AG04450 (cell line): Measurements from ENCODE around the gene ATG7. TPM values are rescaled to one million over a fixed set of nuclear protein-coding genes. Genes with fewer than 3 reads are reported as not detected.

Experiments used
- CTCF ChIA-PET: fragments of 300-600, 350-600 bp; formaldehyde crosslinking; extraction: SDS; loops from one replicate; lab custom pipeline; 2022; ENCODE audit warnings: antibody characterized with exemption, inconsistent platforms; lab: Charles Lee
- POLR2A ChIA-PET: fragments of 350-600 bp; formaldehyde crosslinking; extraction: SDS; loops from one replicate; lab custom pipeline; 2021; ENCODE audit warnings: antibody characterized with exemption, inconsistent platforms; lab: Yijun Ruan, JAX
- DNase-seq: peaks from one replicate; pipeline ENCODE4 v3.0.0-alpha.2; 2011; ENCODE audit warnings: low read depth, low spot score
- H3K27ac ChIP-seq: one replicate; pipeline ENCODE4 v1.5.1; 2012; ENCODE audit warnings: low read depth, low read length, control low read depth
- H3K27me3 ChIP-seq: one replicate; pipeline ENCODE4 v1.6.0; 2012; ENCODE audit warnings: low read length; ENCODE audit not compliant: control insufficient read depth, insufficient read depth
- H3K4me3 ChIP-seq: 2 replicates; pipeline ENCODE4 v1.5.1; 2011; ENCODE audit warnings: mild to moderate bottlenecking, low read depth, low read length, control low read depth
- H3K9me3 ChIP-seq: 2 replicates; pipeline ENCODE4 v1.5.1; 2012; ENCODE audit warnings: low read length; ENCODE audit not compliant: control insufficient read depth, insufficient read depth
- polyA plus RNA-seq: library from polyadenylated mRNA; depleted of rRNA; stranded (reverse); fragments of >200 nt; gene quantifications from 2 replicates; pipeline ENCODE4 v1.2.3, GENCODE V29; 2011
- TF ChIP-seq, protein P1 (sequence below): IDR thresholded peaks from 2 replicates; pipeline ENCODE4 v1.5.1; 2011; ENCODE audit warnings: low read depth, low read length, control low read depth, inconsistent platforms

The ATG7 gene
- polyA plus RNA-seq, 1 experiment: 51.7 TPM

DNA sequence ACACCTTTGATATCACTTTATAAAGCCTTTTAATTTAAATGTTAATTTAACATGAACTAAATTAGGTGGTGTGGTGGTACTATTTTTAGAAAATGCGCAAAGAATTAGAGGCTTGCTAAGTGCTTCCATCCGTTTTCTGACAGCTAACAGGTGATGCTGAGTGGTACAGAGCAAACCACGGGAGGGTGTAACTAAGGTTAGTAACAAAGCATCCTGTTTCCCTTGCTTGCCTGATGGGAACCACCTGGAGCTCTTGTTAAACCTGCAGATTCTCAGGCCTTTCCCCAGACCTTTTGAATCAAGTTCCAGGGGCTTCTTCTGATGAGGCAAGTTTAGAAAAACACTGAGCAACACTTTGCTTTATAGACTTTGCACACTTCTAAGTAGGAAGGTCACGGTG is 101.0 kb downstream of the ATG7 start:
- Histone ChIP-seq H3K27me3 (no peaks in the 10 kb centered on the region), H3K9me3 (no peaks in the 10 kb centered on the region), H3K27ac (no peak overlapping the region), H3K4me3 (no peak overlapping the region)
- TF ChIP-seq, protein P1, sequence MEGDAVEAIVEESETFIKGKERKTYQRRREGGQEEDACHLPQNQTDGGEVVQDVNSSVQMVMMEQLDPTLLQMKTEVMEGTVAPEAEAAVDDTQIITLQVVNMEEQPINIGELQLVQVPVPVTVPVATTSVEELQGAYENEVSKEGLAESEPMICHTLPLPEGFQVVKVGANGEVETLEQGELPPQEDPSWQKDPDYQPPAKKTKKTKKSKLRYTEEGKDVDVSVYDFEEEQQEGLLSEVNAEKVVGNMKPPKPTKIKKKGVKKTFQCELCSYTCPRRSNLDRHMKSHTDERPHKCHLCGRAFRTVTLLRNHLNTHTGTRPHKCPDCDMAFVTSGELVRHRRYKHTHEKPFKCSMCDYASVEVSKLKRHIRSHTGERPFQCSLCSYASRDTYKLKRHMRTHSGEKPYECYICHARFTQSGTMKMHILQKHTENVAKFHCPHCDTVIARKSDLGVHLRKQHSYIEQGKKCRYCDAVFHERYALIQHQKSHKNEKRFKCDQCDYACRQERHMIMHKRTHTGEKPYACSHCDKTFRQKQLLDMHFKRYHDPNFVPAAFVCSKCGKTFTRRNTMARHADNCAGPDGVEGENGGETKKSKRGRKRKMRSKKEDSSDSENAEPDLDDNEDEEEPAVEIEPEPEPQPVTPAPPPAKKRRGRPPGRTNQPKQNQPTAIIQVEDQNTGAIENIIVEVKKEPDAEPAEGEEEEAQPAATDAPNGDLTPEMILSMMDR: no peak
- no peak for DNase-seq
- CTCF ChIA-PET: interaction anchor here (1.1 kb wide), 2 partner anchors 271 to 615 kb away, joined by 3 read pairs; no protein-coding TSS in a partner anchor
- POLR2A ChIA-PET: interaction anchor here (0.7 kb wide), 1 partner anchor 56 kb away, joined by 4 read pairs; no protein-coding TSS in a partner anchor

DNA sequence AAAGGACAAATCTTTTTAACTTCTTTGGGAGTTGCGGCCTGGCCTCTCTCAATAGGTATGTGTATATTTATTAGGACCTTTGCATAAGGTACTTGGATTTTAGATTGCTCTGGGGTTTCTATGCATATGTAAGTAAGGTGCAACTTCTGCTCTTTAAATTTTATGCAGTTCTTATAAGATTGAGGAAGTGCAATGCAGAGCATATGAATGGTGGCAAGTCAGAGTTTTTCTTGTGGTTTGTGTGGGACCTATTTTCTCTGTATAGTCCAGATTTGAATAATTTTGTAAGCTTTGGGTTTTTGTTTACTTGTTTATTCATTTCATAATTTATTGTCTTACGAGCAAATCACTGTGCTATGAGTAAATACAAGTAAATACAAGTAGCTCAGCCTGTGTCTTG is 101.5 kb downstream of the ATG7 start:
- H3K27me3 ChIP-seq: no peaks in the 10 kb centered on the region
- no peaks in the 10 kb centered on the region for H3K9me3 ChIP-seq
- ChIA-PET POLR2A (no interaction called here), CTCF (interaction anchor here (0.6 to 1.1 kb wide), 2 partner anchors 92 to 270 kb away, joined by 3 read pairs; no protein-coding TSS in a partner anchor)
- TF ChIP-seq, protein P1: no peak
- H3K27ac ChIP-seq: no peak overlapping the region
- no peak for DNase-seq
- H3K4me3 ChIP-seq: no peak overlapping the region

DNA sequence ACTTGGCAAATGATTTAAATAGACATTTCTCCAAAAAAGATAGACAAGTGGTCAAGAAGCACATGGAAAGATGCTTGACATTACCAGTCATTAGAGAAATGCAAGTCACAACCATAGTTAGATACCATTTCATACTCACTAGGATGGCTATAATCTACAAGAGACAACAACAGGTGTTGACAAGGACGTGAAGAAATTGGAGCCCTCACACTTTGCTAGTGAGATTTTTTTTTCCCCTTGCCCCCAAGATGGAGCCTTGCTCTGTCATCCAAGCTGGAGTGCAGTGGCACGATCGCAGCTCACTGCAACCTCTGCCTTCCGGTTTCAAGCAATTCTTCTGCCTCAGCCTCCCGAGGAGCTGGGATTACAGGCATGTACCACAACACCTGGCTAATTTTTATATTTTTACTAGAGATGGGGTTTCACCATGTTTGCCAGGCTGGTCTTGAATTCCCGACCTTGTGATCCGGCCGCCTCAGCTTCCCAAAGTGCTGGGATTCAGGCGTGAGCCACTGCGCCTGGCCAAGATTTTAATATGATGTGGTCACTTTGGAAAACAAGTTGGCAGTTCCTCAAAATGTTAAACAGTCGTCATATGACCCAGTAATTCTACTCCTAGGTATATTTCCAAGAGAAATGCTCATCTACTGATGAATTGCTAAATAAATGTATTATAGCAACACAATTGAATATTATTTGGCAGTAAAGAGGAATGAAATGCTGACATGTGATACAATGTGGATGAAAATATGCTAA is 103.3 kb downstream of the ATG7 start:
- H3K27me3 ChIP-seq: no peaks in the 10 kb centered on the region
- H3K9me3 ChIP-seq: no peaks in the 10 kb centered on the region
- TF ChIP-seq, protein P1: no peak
- CTCF ChIA-PET: interaction anchor here (0.6 to 1.1 kb wide), 5 partner anchors 134 to 462 kb away, joined by 3 to 4 read pairs (median 3); no protein-coding TSS in a partner anchor
- no peak overlapping the region for H3K4me3 ChIP-seq
- POLR2A ChIA-PET: interaction anchor here (0.6 kb wide), 1 partner anchor 84 kb away, joined by 4 read pairs; no protein-coding TSS in a partner anchor
- H3K27ac ChIP-seq: no peak overlapping the region
- no peak for DNase-seq

DNA sequence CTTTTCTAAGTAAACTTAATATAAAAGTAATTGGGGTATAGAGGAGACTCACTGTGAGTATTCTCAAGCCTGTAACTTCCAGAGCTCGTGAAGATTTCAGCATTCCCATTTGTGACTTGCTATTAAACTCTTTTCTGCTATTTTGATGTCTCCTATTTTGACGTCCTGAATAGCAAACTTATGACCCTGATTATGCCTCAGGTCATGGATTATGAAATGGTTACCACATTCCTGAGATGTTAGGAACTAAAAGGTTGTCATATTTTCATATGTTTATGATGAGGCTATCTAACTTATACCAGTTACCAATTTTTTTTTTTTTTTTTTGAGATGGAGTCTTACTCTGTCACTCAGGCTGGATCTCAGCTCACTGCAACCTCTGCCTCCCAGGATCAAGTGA is 105.5 kb downstream of the ATG7 start:
- no peak overlapping the region for H3K27ac ChIP-seq
- H3K27me3 ChIP-seq: no peaks in the 10 kb centered on the region
- no peaks in the 10 kb centered on the region for H3K9me3 ChIP-seq
- TF ChIP-seq, protein P1: no peak
- no peak overlapping the region for H3K4me3 ChIP-seq
- ChIA-PET POLR2A (no interaction called here), CTCF (interaction anchor here (2.8 kb wide), 1 partner anchor 278 kb away, joined by 21 read pairs; no protein-coding TSS in a partner anchor)
- DNase-seq: no peak
